HG03175 (cell line): ENCODE results near the gene OR4N5.
"Not testable (repeated sequence)": the region's sequence is repeated elsewhere in the genome, so short reads cannot be mapped to it uniquely, and the experiment has no call there.

Experiments used
- ATAC-seq: cut with Tn5 transposase; IDR thresholded peaks from one replicate; pipeline ENCODE4 v1.9.1; 2021; ENCODE audit warnings: mild to moderate bottlenecking, moderate library complexity; ENCODE audit not compliant: unreplicated experiment

OR4N5 gene, protein sequence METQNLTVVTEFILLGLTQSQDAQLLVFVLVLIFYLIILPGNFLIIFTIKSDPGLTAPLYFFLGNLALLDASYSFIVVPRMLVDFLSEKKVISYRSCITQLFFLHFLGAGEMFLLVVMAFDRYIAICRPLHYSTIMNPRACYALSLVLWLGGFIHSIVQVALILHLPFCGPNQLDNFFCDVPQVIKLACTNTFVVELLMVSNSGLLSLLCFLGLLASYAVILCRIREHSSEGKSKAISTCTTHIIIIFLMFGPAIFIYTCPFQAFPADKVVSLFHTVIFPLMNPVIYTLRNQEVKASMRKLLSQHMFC

GRCh38 chr14:20138520-20138919 is at the start of gene OR4N5:
TSS of gene OR4N5 (plus strand) at chr14:20138820. CDS start at chr14:20143736, 4,916 bp downstream.
- no peak for ATAC-seq

- ATAC-seq = no peak
Measured at GRCh38 chr14:20092050-20092449, 46.6 kb upstream of the OR4N5 start.

GRCh38 chr14:20093442-20093841 is 45.2 kb upstream of the OR4N5 start:
- no peak for ATAC-seq

- not testable (repeated sequence) for ATAC-seq
Measured at GRCh38 chr14:20098926-20099770, 39.5 kb upstream of the OR4N5 start.

DNA sequence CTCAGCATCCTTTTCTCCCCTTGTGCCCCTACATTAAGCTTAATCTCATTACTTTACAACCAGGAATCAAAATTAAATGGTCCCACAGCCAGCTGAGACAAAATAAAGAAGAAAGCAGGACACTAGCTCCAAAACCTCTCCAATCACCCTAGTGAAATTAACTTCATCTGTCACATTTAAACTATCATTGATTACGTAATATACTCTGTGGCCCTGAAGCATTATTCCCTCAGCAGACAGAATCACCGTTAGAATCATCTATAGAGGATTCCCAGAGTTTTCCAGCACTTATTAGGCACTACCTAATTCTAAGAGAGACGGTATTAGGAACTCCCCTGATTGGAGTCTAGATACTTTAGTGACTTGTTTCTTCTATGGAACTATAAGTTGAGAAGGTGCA is 28.2 kb upstream of the OR4N5 start, which contains the start of gene OR4K17:
OR4K17 (plus strand) TSS at position 302 of the 400 bp plus-strand sequence. CDS start 6,761 bp downstream, outside the sequence.
- no peak for ATAC-seq

- no peak for ATAC-seq
Measured at GRCh38 chr14:20112321-20112720, 26.3 kb upstream of the OR4N5 start.

DNA sequence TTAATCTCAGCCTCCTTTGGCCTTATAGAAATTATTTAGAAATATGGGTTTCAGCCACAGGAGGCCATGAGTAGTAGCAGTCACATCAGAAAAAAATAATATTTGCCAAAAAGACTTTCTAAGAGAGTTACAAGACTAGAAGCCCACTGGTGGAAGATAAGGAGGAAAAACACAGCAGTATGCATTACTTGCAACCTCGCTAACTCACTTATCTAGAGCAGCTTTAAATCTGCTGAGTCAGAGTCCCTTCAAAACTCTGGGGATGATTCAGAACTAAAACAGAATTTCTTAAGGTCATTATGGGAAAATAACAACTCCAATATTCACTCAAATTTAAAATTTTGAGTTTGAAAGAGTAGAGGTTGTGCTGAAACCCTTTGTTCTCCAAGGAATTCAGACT is 21.9 kb upstream of the OR4N5 start:
- no peak for ATAC-seq

DNA sequence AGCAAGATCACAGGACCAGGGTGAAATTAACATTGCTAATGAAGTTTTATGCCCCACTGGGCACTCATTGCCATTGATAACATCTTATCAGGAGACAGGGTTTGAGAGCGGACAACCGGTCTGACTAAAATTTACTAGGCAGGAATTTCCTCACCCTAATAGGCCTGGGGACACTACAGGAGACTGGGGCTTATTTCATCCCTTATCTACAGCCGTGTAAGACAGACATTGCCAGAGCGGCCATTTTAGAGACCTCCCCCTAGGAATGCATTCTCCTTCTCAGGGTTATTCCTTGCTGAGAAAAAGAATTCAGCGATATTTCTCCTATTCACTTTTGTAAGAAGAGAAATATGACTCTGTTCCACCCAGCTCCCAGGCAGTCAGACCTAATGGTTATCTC is 19.8 kb upstream of the OR4N5 start:
- ATAC-seq = no peak

DNA sequence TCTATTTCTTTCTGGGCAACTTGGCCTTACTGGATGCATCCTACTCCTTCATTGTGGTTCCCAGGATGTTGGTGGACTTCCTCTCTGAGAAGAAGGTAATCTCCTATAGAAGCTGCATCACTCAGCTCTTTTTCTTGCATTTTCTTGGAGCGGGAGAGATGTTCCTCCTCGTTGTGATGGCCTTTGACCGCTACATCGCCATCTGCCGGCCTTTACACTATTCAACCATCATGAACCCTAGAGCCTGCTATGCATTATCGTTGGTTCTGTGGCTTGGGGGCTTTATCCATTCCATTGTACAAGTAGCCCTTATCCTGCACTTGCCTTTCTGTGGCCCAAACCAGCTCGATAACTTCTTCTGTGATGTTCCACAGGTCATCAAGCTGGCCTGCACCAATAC is 5.3 kb downstream of the OR4N5 start:
- ATAC-seq = no peak

DNA sequence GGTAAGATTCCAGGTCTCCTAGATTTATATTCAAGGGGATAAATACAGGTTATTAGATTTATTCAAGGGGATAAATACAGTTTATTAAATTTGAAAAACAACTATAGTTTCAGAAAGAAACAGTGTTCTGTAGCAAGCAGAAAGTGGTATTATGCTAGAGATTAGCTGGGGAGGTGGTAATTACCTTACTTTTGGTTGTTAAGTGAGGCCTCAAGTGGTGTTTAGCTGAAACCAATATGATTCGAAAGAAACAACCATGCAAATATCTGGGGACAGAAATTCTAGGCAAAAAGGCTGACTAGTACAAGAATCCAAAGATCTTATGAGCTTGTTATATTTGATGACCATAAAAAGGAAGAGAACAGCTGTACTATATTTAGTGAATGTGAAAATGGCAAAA is 6.2 kb downstream of the OR4N5 start:
- ATAC-seq = no peak

GRCh38 chr14:20164462-20164861 is 25.8 kb downstream of the OR4N5 start:
- ATAC-seq = no peak

DNA sequence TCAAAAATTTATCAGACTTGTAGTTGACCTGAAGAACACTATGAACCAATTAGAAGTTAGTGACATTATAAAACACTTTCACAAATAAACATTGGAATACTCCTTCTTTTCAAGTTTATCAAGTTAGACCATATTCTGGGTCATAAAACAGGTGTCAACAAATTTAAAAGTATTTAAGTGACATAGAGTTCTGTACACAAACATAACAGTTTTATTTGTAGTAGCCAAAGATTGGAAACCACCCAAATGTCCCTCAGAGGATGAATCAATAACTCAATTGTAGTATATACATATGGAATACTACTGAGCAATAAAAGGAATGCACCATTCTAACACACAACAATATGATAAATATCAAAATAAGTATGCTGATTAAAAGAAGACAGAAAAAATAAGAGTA is 28.5 kb downstream of the OR4N5 start:
- no peak for ATAC-seq

DNA sequence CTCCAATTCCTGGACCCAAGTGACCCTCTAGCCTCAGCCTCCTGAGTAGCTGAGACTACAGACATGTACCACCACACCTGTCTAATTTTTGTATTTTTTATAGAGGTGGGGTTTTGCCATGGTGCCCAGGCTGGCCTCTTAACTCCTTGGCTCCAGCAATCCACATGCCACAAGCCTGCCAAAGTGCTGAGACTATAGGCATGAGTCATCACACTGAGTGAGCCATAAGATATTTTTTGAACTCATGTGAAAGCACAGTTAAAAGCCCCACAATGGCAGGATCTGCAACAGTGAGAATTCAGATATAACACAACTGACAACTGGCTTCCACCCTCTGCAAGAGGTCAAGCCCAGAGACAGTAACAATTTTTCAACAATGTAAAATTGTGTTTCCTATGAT is 31.2 kb downstream of the OR4N5 start:
- not testable (repeated sequence) for ATAC-seq

DNA sequence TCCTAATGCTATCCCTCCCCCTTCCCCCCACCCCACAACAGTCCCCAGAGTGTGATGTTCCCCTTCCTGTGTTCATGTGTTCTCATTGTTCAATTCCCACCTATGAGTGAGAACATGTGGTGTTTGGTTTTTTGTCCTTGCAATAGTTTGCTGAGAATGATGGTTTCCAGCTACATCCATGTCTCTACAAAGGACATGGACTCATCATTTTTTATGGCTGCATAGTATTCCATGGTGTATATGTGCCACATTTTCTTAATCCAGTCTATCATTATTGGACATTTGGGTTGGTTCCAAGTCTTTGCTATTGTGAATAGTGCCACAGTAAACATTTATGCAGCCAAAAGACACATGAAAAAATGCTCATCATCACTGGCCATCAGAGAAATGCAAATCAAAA is 35.6 kb downstream of the OR4N5 start:
- not testable (repeated sequence) for ATAC-seq

GRCh38 chr14:20176330-20176729 is 37.7 kb downstream of the OR4N5 start:
- ATAC-seq = no peak

DNA sequence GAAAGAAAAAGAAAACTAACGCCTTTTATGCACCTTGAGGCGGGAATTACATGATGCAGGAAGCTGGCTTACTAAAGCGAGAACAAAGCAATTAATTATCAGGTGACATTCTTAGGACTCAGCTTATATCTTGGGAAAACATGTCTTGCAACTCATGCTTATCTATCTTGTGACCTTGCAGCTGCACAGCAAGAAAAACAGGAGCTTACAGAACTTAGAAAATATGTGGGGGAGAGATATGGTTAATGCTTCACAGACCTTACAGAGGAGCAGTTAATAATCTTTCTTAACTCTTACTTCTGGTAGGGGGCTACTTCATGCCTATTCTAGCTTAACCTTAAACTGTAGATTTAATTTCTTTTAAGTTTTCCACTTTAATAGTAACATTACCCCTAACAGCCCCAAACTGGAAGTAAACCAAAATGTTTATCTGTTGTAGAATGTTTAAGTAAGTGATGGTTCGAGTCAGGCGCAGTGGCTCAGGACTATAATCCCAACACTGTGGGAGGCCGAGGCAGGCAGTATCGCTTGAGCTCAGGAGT is 38.9 kb downstream of the OR4N5 start:
- ATAC-seq = no peak

DNA sequence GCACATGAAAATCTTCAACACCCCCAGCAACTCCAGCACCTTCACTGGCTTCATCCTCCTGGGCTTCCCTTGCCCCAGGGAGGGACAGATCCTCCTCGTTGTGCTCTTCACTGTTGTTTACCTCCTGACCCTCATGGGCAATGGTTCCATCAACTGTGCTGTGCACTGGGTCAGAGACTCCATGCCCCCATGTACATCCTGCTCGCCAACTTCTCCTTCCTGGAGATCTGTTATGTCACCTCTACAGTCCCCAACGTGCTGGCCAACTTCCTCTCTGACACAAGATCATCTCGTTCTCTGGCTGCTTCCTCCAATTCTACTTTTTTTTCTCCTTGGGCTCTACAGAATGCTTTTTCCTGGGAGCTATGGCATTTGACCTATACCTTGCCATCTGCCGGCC is 40.6 kb downstream of the OR4N5 start:
- no peak for ATAC-seq

DNA sequence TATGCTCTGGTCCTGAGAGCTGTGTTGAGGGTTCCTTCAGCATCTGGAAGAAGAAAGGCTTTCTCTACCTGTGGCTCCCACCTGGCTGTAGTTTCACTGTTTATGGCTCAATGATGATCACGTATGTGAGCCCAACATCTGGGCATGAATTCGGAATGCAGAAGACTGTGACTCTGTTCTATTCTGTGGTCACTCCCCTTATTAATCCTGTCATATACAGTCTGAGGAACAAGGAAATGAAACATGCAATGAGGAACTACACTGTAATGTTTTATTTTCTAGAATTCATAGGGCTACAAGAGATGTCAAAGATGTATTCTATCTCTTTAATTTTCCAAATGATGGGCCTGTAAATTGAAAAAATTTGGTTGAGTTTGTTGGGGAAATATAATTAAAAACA is 41.3 kb downstream of the OR4N5 start:
- no peak for ATAC-seq

DNA sequence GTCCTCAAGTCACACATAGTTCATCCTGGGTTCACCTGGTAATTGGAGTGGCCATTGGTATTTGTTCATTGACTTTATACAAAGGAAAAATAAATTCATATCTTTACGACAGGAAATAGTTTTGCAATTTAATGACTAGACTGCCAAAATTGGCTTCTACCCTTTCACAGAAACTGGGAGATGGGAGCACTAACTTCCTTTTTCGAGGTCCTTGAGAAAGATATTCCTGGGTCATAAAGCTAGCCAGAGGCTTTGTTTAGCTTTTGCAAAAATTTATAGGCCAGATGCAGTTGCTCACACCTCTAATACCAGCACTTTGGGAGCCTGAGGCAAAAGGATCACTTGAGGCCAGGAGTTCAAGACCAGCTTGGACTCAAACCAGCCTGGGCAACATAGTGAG is 41.9 kb downstream of the OR4N5 start:
- ATAC-seq = no peak

DNA sequence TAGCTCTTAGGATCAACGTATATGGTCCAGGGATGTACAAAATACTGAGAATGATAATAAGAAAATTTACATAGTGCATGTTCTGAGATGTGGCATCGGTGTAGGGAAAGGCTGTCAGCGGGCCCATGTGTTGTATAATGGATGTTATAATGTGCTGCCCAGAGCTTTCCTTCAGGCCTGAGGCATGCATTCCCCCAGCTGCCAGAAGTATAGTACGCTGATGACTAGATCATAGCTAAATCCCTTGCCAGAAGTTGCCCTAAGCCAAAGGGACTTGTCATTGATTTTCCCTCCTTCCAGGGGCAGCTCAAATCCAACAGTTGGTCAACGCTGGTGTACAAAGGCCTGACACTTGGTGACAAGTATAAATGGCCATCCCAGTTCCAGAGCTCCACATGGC is 45.6 kb downstream of the OR4N5 start:
- ATAC-seq = no peak

GRCh38 chr14:20190596-20190995 is 52.0 kb downstream of the OR4N5 start, which contains the start of gene OR11G2:
TSS of gene OR11G2 (plus strand) at chr14:20190896. CDS start at chr14:20197438, 6,542 bp downstream.
- ATAC-seq = no peak

DNA sequence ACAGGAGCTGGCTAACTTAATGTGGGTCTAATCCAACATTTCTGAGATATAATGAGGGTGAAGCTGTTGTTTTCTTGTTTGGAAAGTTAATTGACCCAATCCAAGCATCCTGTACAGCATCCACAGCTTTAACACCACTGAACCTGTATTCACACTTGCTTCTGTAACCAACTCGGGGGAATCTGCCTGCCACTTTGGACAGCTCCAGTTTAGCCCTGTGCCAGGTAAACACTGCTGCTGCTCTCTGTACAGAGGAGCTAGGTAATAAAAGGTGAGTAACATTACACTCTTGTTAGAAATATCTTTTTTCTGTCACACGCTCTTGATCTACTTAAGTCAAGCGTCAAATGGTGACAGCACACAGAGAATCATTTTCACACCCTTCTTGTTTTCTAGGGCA is 52.8 kb downstream of the OR4N5 start:
- ATAC-seq = no peak
